K562 (cell line): ENCODE data around the gene FUT2. TPM values are rescaled to one million over a fixed set of nuclear protein-coding genes. Genes with fewer than 3 reads are reported as not detected.
A peak's percentile ranks its signal among the peaks of the same experiment; 100 is the strongest.

ENCODE experiments used
- CREBBP ChIP-seq: IDR thresholded peaks from one replicate; pipeline ENCODE4 v1.6.1; 2012; ENCODE audit warnings: low read depth, mild to moderate bottlenecking, control low read depth, inconsistent platforms, low read length
- E2F6 ChIP-seq, 2 experiments: IDR thresholded peaks; 2 replicates each; pipeline ENCODE4 v1.6.1; 2011; ENCODE audit warnings: borderline replicate concordance in 1 of 2, control low read depth in 1 of 2, low read depth in 1 of 2, low read length in 1 of 2, mild to moderate bottlenecking in 1 of 2, mixed read lengths in 1 of 2, moderate library complexity in 1 of 2; ENCODE audit not compliant: insufficient read depth in 1 of 2, insufficient read length in 1 of 2, poor library complexity in 1 of 2, severe bottlenecking in 1 of 2; ENCODE audit errors: extremely low read depth in 1 of 2
- EP400 ChIP-seq: fragments of 450-650 bp; IDR thresholded peaks from 2 replicates; pipeline ENCODE4 v1.6.1; 2017; ENCODE audit warnings: antibody characterized with exemption, mild to moderate bottlenecking, moderate library complexity
- FOS ChIP-seq: IDR thresholded peaks from 3 replicates; pipeline ENCODE4 v1.6.1; 2011; ENCODE audit not compliant: insufficient read length; ENCODE audit errors: extremely low read depth
- FOXP1 ChIP-seq: sonication (generic); formaldehyde crosslinking; IDR thresholded peaks from 2 replicates; pipeline ENCODE4 v1.8.0; 2022; ENCODE audit warnings: mild to moderate bottlenecking, missing genetic modification reagents
- HNRNPH1 ChIP-seq: fragments of 200-400 bp; formaldehyde crosslinking; optimal IDR thresholded peaks from 2 replicates; pipeline ENCODE3; 2017; ENCODE audit warnings: low read depth, mild to moderate bottlenecking, low read length, moderate library complexity
- ILF3 ChIP-seq: fragments of 450-650 bp; IDR thresholded peaks from 2 replicates; pipeline ENCODE4 v1.6.1; 2018; ENCODE audit warnings: antibody characterized with exemption, mild to moderate bottlenecking, moderate library complexity, borderline replicate concordance
- MCM3 ChIP-seq: fragments of 450-650 bp; IDR thresholded peaks from 2 replicates; pipeline ENCODE4 v1.6.1; 2016
- NFYB ChIP-seq: IDR thresholded peaks from 2 replicates; pipeline ENCODE4 v1.6.1; 2011; ENCODE audit warnings: mild to moderate bottlenecking, moderate library complexity; ENCODE audit not compliant: insufficient read length; ENCODE audit errors: extremely low read depth
- PHB ChIP-seq: fragments of 250-450 bp; sonication (Bioruptor Pico); IDR thresholded peaks from 2 replicates; pipeline ENCODE4 v1.5.0; 2021
- RCOR1 ChIP-seq, 2 experiments: IDR thresholded peaks; 2 replicates each; pipeline ENCODE4 v1.6.1; 2012; ENCODE audit warnings: low read depth in 2 of 2, low read length in 2 of 2, borderline replicate concordance in 1 of 2, improper control_type of control experiment in 1 of 2
- SIRT6 ChIP-seq: IDR thresholded peaks from one replicate; pipeline ENCODE4 v1.6.1; 2012; ENCODE audit warnings: low read depth, mild to moderate bottlenecking, control low read depth, inconsistent platforms, low read length, moderate library complexity
- THRA ChIP-seq: fragments of 450-650 bp; IDR thresholded peaks from 2 replicates; pipeline ENCODE4 v1.6.1; 2017; ENCODE audit warnings: mild to moderate bottlenecking, moderate library complexity
- ZC3H11A ChIP-seq: IDR thresholded peaks from 2 replicates; pipeline ENCODE4 v1.6.1; 2012; ENCODE audit warnings: low read depth, low read length, improper control_type of control experiment
- ZFP30 ChIP-seq: fragments of 250-450 bp; sonication (Bioruptor Pico); IDR thresholded peaks from 2 replicates; pipeline ENCODE4 v1.8.0; 2022; ENCODE audit warnings: moderate library complexity, mild to moderate bottlenecking, inconsistent platforms, borderline replicate concordance
- ZNF398 ChIP-seq: fragments of 250-450 bp; sonication (Bioruptor Pico); IDR thresholded peaks from 2 replicates; pipeline ENCODE4 v1.8.0; 2021; ENCODE audit warnings: moderate library complexity, mild to moderate bottlenecking, inconsistent platforms
- ZNF592 ChIP-seq: fragments of 450-650 bp; IDR thresholded peaks from 2 replicates; pipeline ENCODE4 v1.6.1; 2017; ENCODE audit warnings: antibody characterized with exemption, mild to moderate bottlenecking
- polyA plus RNA-seq, 8 experiments: library from polyadenylated mRNA; depleted of rRNA in 4 of 8; stranded (reverse) in 5 of 8; unstranded in 3 of 8; fragments of >200 nt; fragmentation: Nextera tagmentation in 2 of 8; fragmentation: Illumina TruSeq in 1 of 8; extraction: Ambion mirVana in 2 of 8; extraction: Trizol in 1 of 8; gene quantifications; 2 replicates each; pipeline versions ENCODE4 v1.2.1 to v1.2.3, GENCODE V29; 2011 to 2014; ENCODE audit warnings: inconsistent platforms in 1 of 8, missing spikeins in 1 of 8
- total RNA-seq, 7 experiments: library from RNA; depleted of rRNA in 6 of 7; stranded (reverse); fragments of >200 nt in 6 of 7; fragmentation: Illumina TruSeq in 2 of 7; extraction: Trizol in 2 of 7; gene quantifications; 2 replicates each; pipeline versions ENCODE4 v1.2.1 to v1.2.3, GENCODE V29; 2011 to 2021; ENCODE audit warnings: low replicate concordance in 1 of 7
- TF ChIP-seq, protein P1 (sequence below): fragments of 450-650 bp; IDR thresholded peaks from 2 replicates; pipeline ENCODE4 v1.6.1; 2016

Gene FUT2
- total and polyA plus RNA-seq, 9 of the 15 experiments (the other 6 are each of a cell fraction or from before 2014, with no cell fraction given): 0.03 to 0.04 TPM; not detected in 7

- TF ChIP-seq ZNF398 (CRISPR knock-in tag) (no peak), NFYB (peak; percentile 97), FOS (peak; percentile 89), MCM3 (no peak), ZNF592 (peak; percentile 92), SIRT6 (no peak), HNRNPH1 (no peak), RCOR1 (IDR thresholded peaks at IDR 0.05; ENCODE audit: borderline replicate concordance in 1 of 2, low read depth in 2 of 2, low read length in 2 of 2) (peak in 1 of 2 experiments; percentile 61; a peak in 2 of 4 replicates), EP400 (peak; percentile 75), PHB (CRISPR knock-in tag) (no peak), ILF3 (no peak), ZC3H11A (0 out of 2 replicates have a peak, but pooled peaks have one; percentile 34), THRA (no peak), E2F6 (IDR thresholded peaks at IDR 0.05; ENCODE audit: borderline replicate concordance in 1 of 2, extremely low read depth in 1 of 2, insufficient read depth in 1 of 2, insufficient read length in 1 of 2, low read depth in 1 of 2, low read length in 1 of 2, poor library complexity in 1 of 2, severe bottlenecking in 1 of 2) (peak in 1 of 2 experiments; percentile 53), ZFP30 (CRISPR knock-in tag) (no peak), FOXP1 (CRISPR knock-in tag) (peak; percentile 68; the same call in 1 of the 2 replicates), CREBBP (no peak)
- TF ChIP-seq, protein P1, sequence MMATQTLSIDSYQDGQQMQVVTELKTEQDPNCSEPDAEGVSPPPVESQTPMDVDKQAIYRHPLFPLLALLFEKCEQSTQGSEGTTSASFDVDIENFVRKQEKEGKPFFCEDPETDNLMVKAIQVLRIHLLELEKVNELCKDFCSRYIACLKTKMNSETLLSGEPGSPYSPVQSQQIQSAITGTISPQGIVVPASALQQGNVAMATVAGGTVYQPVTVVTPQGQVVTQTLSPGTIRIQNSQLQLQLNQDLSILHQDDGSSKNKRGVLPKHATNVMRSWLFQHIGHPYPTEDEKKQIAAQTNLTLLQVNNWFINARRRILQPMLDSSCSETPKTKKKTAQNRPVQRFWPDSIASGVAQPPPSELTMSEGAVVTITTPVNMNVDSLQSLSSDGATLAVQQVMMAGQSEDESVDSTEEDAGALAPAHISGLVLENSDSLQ: peak; percentile 98
These were observed 25.0 kb downstream of the FUT2 start (continued) for GRCh38 chr19:48720613-48721296.
